GM12878 (cell line): ENCODE results near the gene AURKAIP1. TPM values are rescaled to one million over a fixed set of nuclear protein-coding genes. Genes with fewer than 3 reads are reported as not detected.

Experiments
- ATAC-seq: fragments of 200-7000 bp; cut with Tn5 transposase; 3 replicates; pipeline ENCODE4 v1.9.1; 2020; ENCODE audit warnings: mild to moderate bottlenecking, moderate library complexity
- BruUV-seq: library from RNA; stranded (reverse); fragments of 400-500 nt; replicated peaks from 2 replicates; lab custom pipeline; 2021; lab: Mats Ljungman, UMichigan
- CTCF ChIA-PET: fragments of 300-600 bp; sonication (Branson Sonifier 250); formaldehyde crosslinking; extraction: SDS; loops from one replicate; lab custom pipeline; 2021; ENCODE audit warnings: inconsistent platforms; lab: Yijun Ruan, JAX
- POLR2A ChIA-PET: fragments of 350-600 bp; formaldehyde crosslinking; extraction: SDS; loops from one replicate; lab custom pipeline; 2021; ENCODE audit warnings: inconsistent platforms; lab: Charles Lee
- RAD21 ChIA-PET: fragments of 300-600 bp; sonication (Branson Sonifier 250); formaldehyde crosslinking; loops from one replicate; lab custom pipeline; 2023; ENCODE audit warnings: antibody characterized with exemption; ENCODE audit not compliant: unreplicated experiment; lab: Charles Lee
- SMC1A ChIA-PET: fragments of 300-600 bp; sonication (Branson Sonifier 250); formaldehyde crosslinking; loops from one replicate; lab custom pipeline; 2023; ENCODE audit not compliant: unreplicated experiment, uncharacterized antibody; lab: Charles Lee
- DNase-seq: peaks from one replicate; pipeline ENCODE4 v3.0.0-alpha.2; 2011; ENCODE audit warnings: low read depth, low spot score
- FAIRE-seq: peaks from 3 replicates; lab custom pipeline; 2011; peaks lifted over from hg19 to GRCh38; lab: Jason Lieb, UNC
- H2AFZ ChIP-seq: 2 replicates; pipeline ENCODE4 v1.6.0; 2011; ENCODE audit warnings: low read depth, low read length, control low read depth; ENCODE audit not compliant: control insufficient read depth
- H3K27ac ChIP-seq: 2 replicates; pipeline ENCODE4 v1.5.1; 2011; ENCODE audit warnings: control low read depth; ENCODE audit not compliant: control insufficient read depth, insufficient read depth
- H3K27me3 ChIP-seq, 2 experiments: replicated peaks in 1 of 2; 2 replicates each; pipeline versions ENCODE4 v1.6.0 to v1.6.1; 2011; ENCODE audit warnings: low read length in 1 of 2; ENCODE audit not compliant: control insufficient read depth in 2 of 2, insufficient read depth in 2 of 2
- H3K36me3 ChIP-seq, 2 experiments: 2 replicates each; pipeline ENCODE4 v1.5.1; 2011; ENCODE audit warnings: low read length in 1 of 2; ENCODE audit not compliant: control insufficient read depth in 2 of 2, insufficient read depth in 2 of 2
- H3K4me1 ChIP-seq: 2 replicates; pipeline ENCODE4 v1.6.1; 2011; ENCODE audit warnings: mild to moderate bottlenecking, low read length, moderate library complexity, mixed read lengths; ENCODE audit not compliant: control insufficient read depth, insufficient read depth
- H3K4me2 ChIP-seq: 2 replicates; pipeline ENCODE4 v1.6.0; 2011; ENCODE audit warnings: control low read depth; ENCODE audit not compliant: control insufficient read depth, insufficient read depth
- H3K4me3 ChIP-seq: fragments of 200-600 bp; sonication (generic); 2 replicates; pipeline ENCODE4 v1.5.1; 2016
- H3K79me2 ChIP-seq: 2 replicates; pipeline ENCODE4 v1.6.0; 2011; ENCODE audit warnings: low read length; ENCODE audit not compliant: control insufficient read depth, insufficient read depth
- H3K9ac ChIP-seq: 2 replicates; pipeline ENCODE4 v1.8.0; 2011; ENCODE audit warnings: low read length, control low read depth, mixed read lengths; ENCODE audit not compliant: control insufficient read depth, insufficient read depth
- H3K9me3 ChIP-seq: replicated peaks from 3 replicates; pipeline ENCODE4 v1.5.1; 2011; ENCODE audit warnings: mild to moderate bottlenecking, low read length; ENCODE audit not compliant: control insufficient read depth, insufficient read depth
- H4K20me1 ChIP-seq: 2 replicates; pipeline ENCODE4 v1.6.0; 2011; ENCODE audit not compliant: control insufficient read depth, insufficient read depth
- BMI1 ChIP-seq: fragments of 450-650 bp; IDR thresholded peaks from 2 replicates; pipeline ENCODE4 v1.6.1; 2016; ENCODE audit warnings: mild to moderate bottlenecking, moderate library complexity, borderline replicate concordance
- CREB1 ChIP-seq: IDR thresholded peaks from 2 replicates; pipeline ENCODE4 v1.6.1; 2012; ENCODE audit warnings: low read depth, mild to moderate bottlenecking, inconsistent platforms
- RUNX3 ChIP-seq: IDR thresholded peaks from 2 replicates; pipeline ENCODE4 v1.6.1; 2012; ENCODE audit warnings: low read length, inconsistent platforms
- ZBTB11 ChIP-seq: fragments of 450-650 bp; formaldehyde crosslinking; IDR thresholded peaks from 2 replicates; pipeline ENCODE4 v1.5.0; 2022; ENCODE audit warnings: mild to moderate bottlenecking, missing genetic modification characterization
- WGBS: methylation state at CpG from one replicate; pipeline ENCODE4 v1.1.6; 2016; ENCODE audit warnings: low lambda C conversion rate; ENCODE audit not compliant: insufficient replicate concordance, insufficient coverage; ENCODE audit errors: missing lambda C conversion rate; 5-methylcytosine and 5-hydroxymethylcytosine counted together
- in situ Hi-C: fragments of 300-500 bp; cut with MboI; formaldehyde crosslinking; loops from 9 replicates; pipeline ENCODE4 v1.14.3; 2018; ENCODE audit warnings: mixed read lengths
- intact Hi-C: fragments of 100-400 bp; cut with micrococcal nuclease; formaldehyde crosslinking; loops from one replicate; pipeline ENCODE4 v1.14.2; 2022; ENCODE audit not compliant: unreplicated experiment
- polyA plus RNA-seq, 11 experiments: library from polyadenylated mRNA; depleted of rRNA in 4 of 11; unstranded in 6 of 11; stranded (reverse) in 5 of 11; fragments of >200 nt; fragmentation: Nextera tagmentation in 4 of 11; fragmentation: Illumina TruSeq in 1 of 11; extraction: Ambion mirVana in 4 of 11; extraction: Trizol in 1 of 11; gene quantifications; 1 replicate in 1 of 11; 2 replicates in 10 of 11; pipeline versions ENCODE4 v1.2.1 to v1.2.3, GENCODE V29; 2011 to 2016; ENCODE audit warnings: inconsistent platforms in 2 of 11, missing spikeins in 2 of 11, low read depth in 1 of 11
- total RNA-seq, 4 experiments: library from RNA; depleted of rRNA in 3 of 4; stranded (reverse); fragments of >200 nt in 3 of 4; fragmentation: Illumina TruSeq in 1 of 4; extraction: Trizol in 1 of 4; gene quantifications; 2 replicates each; pipeline versions ENCODE4 v1.2.1 to v1.2.3, GENCODE V29; 2013 to 2021

AURKAIP1 gene
- total and polyA plus RNA-seq, 10 of the 15 experiments (the other 5 are each of a cell fraction or from before 2014, with no cell fraction given) = 6.5 to 366 (median 120) TPM

- ChIA-PET CTCF (no interaction called here), POLR2A (no interaction called here), SMC1A (no interaction called here), RAD21 (no interaction called here)
- Histone ChIP-seq H3K36me3 (no peaks in the 10 kb centered on the region), H3K9me3 (no peaks in the 10 kb centered on the region), H3K4me3 (no peak overlapping the region), H2AFZ (no peak overlapping the region), H3K27ac (no peak overlapping the region), H3K4me2 (no peak overlapping the region), H3K27me3 (peaks cover 0 to 3% of the 10 kb centered on the region in 2 experiments; a peak in 2 of 4 replicates), H4K20me1 (no peaks in the 10 kb centered on the region), H3K4me1 (peaks cover 5% of the 10 kb centered on the region), H3K79me2 (no peaks in the 10 kb centered on the region), H3K9ac (no peak overlapping the region)
- WGBS = 0% methylated on average over 2 of the region's 8 CpGs
- no peak for ATAC-seq
- TF ChIP-seq CREB1 = no peak
- TF ChIP-seq RUNX3 = no peak
- no peak for TF ChIP-seq ZBTB11 (CRISPR knock-in tag)
- no peak for TF ChIP-seq BMI1
- in situ Hi-C loops (no loop called here), intact Hi-C loops (no loop called here)
- no peak for FAIRE-seq
- BruUV-seq = no TSS peak
- no peak for DNase-seq
Observed at GRCh38 chr1:1356166-1356795, 18.7 kb downstream of the AURKAIP1 start.
